ENCODE measurements around the gene STMND1. TPM values are rescaled to one million over a fixed set of nuclear protein-coding genes. Genes with fewer than 3 reads are reported as not detected.
A peak's percentile ranks its signal among the peaks of the same experiment; 100 is the strongest.

Gene STMND1
- total RNA-seq, 8 experiments from 2014 or later: 0.05 to 0.62 (median 0.23) TPM; not detected in 2

- Histone ChIP-seq H3K4me1 (replicated peaks in 1 of 2) (peaks cover 0 to 5% of the 10 kb centered on the region in 2 donors), H3K4me3 (peak overlapping the region; percentile 23 to 42 (median 32)), H3K27ac (no peak overlapping the region)
- WGBS, 10 experiments: 0 to 63% (median 26%) methylated on average over 4 to 20 of the region's 23 CpGs; no CpG with 5 or more reads in 1 of the 10 experiments
- peak in 2 of 8 experiments; percentile 6 to 7 for ATAC-seq (replicated peaks in 6 of 8)
- in situ Hi-C loops (cut with MboI; ENCODE audit: low pct_unique_long_range_greater_than_20kb in 2 of 9, low sequenced_read_pairs in 9 of 9, unreplicated experiment in 9 of 9): no loop called here
Observed at GRCh38 chr6:17102258-17102870, 514 bp downstream of the STMND1 start.

GRCh38 chr6:17103715-17104114 is 1.9 kb downstream of the STMND1 start:
- Histone ChIP-seq H3K27ac (no peak overlapping the region), H3K4me3 (no peak overlapping the region), H3K4me1 (replicated peaks in 1 of 2) (peaks cover 0 to 5% of the 10 kb centered on the region in 2 donors)
- in situ Hi-C loops (cut with MboI; ENCODE audit: low pct_unique_long_range_greater_than_20kb in 2 of 9, low sequenced_read_pairs in 9 of 9, unreplicated experiment in 9 of 9): no loop called here
- WGBS, 10 experiments: 20 to 92% (median 67%) methylated on average over 2 to 6 of the region's 8 CpGs; no CpG with 5 or more reads in 2 of the 10 experiments
- ATAC-seq (replicated peaks in 6 of 8): no peak

GRCh38 chr6:17107863-17108262 is 6.0 kb downstream of the STMND1 start:
- ATAC-seq (replicated peaks in 6 of 8): no peak
- H3K4me3 ChIP-seq: no peak overlapping the region
- no peak overlapping the region for H3K27ac ChIP-seq
- in situ Hi-C loops (cut with MboI; ENCODE audit: low pct_unique_long_range_greater_than_20kb in 2 of 9, low sequenced_read_pairs in 9 of 9, unreplicated experiment in 9 of 9): no loop called here
- H3K4me1 ChIP-seq (replicated peaks in 1 of 2): no peaks in the 10 kb centered on the region

GRCh38 chr6:17115251-17116116 is 13.6 kb downstream of the STMND1 start:
- 18 to 98% (median 50%) methylated on average over 1 to 5 of the region's 5 CpGs; no CpG with 5 or more reads in 1 of the 10 experiments for WGBS, 10 experiments
- no peaks in the 10 kb centered on the region for H3K4me1 ChIP-seq (replicated peaks in 1 of 2)
- H3K4me3 ChIP-seq: no peak overlapping the region
- no peak overlapping the region for H3K27ac ChIP-seq
- peak in 6 of 8 experiments; percentile 51 to 98 (median 84) for ATAC-seq (replicated peaks in 6 of 8)
- in situ Hi-C loops (cut with MboI; ENCODE audit: low pct_unique_long_range_greater_than_20kb in 2 of 9, low sequenced_read_pairs in 9 of 9, unreplicated experiment in 9 of 9): no loop called here

DNA sequence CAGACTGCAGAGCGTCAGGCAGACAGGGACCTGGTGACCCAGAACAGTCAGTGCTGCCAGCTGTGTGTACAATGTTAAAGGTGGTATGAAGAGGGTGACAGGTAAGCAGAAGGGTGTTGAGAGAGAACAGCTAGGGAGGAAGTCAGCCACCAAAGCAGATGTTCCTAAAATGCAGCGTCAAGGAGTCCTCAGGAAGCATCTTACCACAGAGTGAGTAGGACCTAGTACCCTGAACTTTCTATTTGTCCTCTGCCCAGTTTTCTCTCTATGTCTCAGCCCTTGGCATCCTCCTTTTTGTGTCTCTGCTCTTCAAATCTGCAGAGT is 14.2 kb downstream of the STMND1 start:
- Histone ChIP-seq H3K27ac (no peak overlapping the region), H3K4me1 (replicated peaks in 1 of 2) (no peaks in the 10 kb centered on the region), H3K4me3 (no peak overlapping the region)
- WGBS, 10 experiments: 50 to 100% (median 88%) methylated on average over 1 to 2 of the region's 2 CpGs; no CpG with 5 or more reads in 4 of the 10 experiments
- in situ Hi-C loops (cut with MboI; ENCODE audit: low pct_unique_long_range_greater_than_20kb in 2 of 9, low sequenced_read_pairs in 9 of 9, unreplicated experiment in 9 of 9): no loop called here
- ATAC-seq (replicated peaks in 6 of 8): no peak

GRCh38 chr6:17120019-17120418 is 18.2 kb downstream of the STMND1 start:
- ATAC-seq (replicated peaks in 6 of 8): peak in 1 of 8 experiments; percentile 14
- WGBS, 10 experiments: 74 to 100% (median 91%) methylated on average over 2 to 6 of the region's 6 CpGs
- in situ Hi-C loops (cut with MboI; ENCODE audit: low pct_unique_long_range_greater_than_20kb in 2 of 9, low sequenced_read_pairs in 9 of 9, unreplicated experiment in 9 of 9): no loop called here
- Histone ChIP-seq H3K4me3 (no peak overlapping the region), H3K27ac (no peak overlapping the region), H3K4me1 (replicated peaks in 1 of 2) (no peaks in the 10 kb centered on the region)

DNA sequence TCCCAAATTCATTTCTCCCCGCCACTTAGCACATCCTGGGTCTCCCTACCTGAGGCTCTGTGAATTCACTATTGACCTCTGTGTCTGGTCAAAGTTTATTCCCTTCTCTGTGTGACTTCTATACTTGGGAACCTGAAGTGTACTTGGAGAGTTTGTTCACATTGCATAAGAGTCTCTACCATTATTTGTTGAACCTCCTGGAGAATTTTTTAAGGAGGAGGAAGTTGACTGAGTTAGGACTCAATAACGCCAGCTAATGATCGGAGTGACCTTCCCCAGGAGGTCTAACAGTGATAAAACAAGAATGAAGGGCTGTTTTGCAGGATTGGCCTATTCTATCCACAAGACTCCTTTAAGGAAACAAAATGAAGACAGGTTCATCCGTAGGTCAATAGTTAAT is 23.6 kb downstream of the STMND1 start:
- 29 to 84% (median 72%) methylated on average over 1 to 4 of the region's 4 CpGs; no CpG with 5 or more reads in 1 of the 10 experiments for WGBS, 10 experiments
- in situ Hi-C loops (cut with MboI; ENCODE audit: low pct_unique_long_range_greater_than_20kb in 2 of 9, low sequenced_read_pairs in 9 of 9, unreplicated experiment in 9 of 9): no loop called here
- ATAC-seq (replicated peaks in 6 of 8): no peak

DNA sequence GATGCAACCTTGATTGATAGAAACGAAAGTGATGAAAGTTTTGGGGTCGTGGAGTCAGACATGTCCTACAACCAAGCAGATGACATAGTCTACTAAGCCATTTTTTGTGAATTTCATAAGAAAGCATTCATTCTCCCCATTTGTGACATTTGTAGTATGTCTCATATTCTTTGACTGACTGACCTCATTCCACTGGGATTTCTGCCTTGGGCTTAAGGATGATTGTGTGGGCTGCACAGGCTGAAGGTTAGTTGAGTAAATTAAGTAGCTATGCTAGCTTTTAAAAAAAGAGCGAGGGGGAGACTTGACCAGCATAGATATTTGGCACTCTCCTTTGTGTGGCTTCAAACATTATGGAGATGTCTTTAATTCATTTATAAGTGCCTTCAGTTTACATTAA is 28.9 kb downstream of the STMND1 start:
- no peaks in the 10 kb centered on the region for H3K4me1 ChIP-seq (replicated peaks in 1 of 2)
- no peak for ATAC-seq (replicated peaks in 6 of 8)
- H3K27ac ChIP-seq: no peak overlapping the region
- 18 to 95% (median 71%) methylated on average over 1 to 3 of the region's 3 CpGs; no CpG with 5 or more reads in 2 of the 10 experiments for WGBS, 10 experiments
- H3K4me3 ChIP-seq: no peak overlapping the region
- in situ Hi-C loops (cut with MboI; ENCODE audit: low pct_unique_long_range_greater_than_20kb in 2 of 9, low sequenced_read_pairs in 9 of 9, unreplicated experiment in 9 of 9): no loop called here

More for the DNA sequence above, 23.6 kb downstream of the STMND1 start:
- no peak overlapping the region for H3K4me3 ChIP-seq
- H3K4me1 ChIP-seq (replicated peaks in 1 of 2): no peaks in the 10 kb centered on the region
- H3K27ac ChIP-seq: no peak overlapping the region

DNA sequence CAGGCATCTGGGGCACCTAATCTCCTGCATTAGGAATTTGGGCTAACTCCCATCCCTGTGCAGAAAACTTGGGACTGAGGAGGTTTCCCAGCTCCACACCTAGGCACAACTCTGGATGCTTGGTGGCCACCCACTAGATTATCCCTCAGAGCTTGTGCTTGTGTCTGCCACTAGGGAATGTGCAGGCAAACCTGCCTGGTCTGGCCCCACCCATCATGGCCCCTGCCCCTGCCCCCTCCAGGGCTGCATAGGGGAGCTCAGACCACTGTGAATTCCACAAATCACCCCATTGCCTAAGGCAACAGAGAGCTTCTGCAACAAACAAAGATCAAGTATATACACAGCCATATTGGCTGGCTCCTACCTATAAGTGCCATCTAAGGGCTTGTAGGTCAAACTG is 31.1 kb downstream of the STMND1 start:
- no peaks in the 10 kb centered on the region for H3K4me1 ChIP-seq (replicated peaks in 1 of 2)
- H3K27ac ChIP-seq: no peak overlapping the region
- no peak overlapping the region for H3K4me3 ChIP-seq
- ATAC-seq (replicated peaks in 6 of 8): no peak
- in situ Hi-C loops (cut with MboI; ENCODE audit: low pct_unique_long_range_greater_than_20kb in 2 of 9, low sequenced_read_pairs in 9 of 9, unreplicated experiment in 9 of 9): no loop called here

GRCh38 chr6:17138033-17138432 is 36.2 kb downstream of the STMND1 start:
- in situ Hi-C loops (cut with MboI; ENCODE audit: low pct_unique_long_range_greater_than_20kb in 2 of 9, low sequenced_read_pairs in 9 of 9, unreplicated experiment in 9 of 9): no loop called here
- ATAC-seq (replicated peaks in 6 of 8): no peak
- no peak overlapping the region for H3K27ac ChIP-seq
- no peaks in the 10 kb centered on the region for H3K4me1 ChIP-seq (replicated peaks in 1 of 2)
- no peak overlapping the region for H3K4me3 ChIP-seq
- WGBS, 10 experiments: 0 to 100% (median 44%) methylated on average over 1 to 2 of the region's 2 CpGs; no CpG with 5 or more reads in 2 of the 10 experiments

DNA sequence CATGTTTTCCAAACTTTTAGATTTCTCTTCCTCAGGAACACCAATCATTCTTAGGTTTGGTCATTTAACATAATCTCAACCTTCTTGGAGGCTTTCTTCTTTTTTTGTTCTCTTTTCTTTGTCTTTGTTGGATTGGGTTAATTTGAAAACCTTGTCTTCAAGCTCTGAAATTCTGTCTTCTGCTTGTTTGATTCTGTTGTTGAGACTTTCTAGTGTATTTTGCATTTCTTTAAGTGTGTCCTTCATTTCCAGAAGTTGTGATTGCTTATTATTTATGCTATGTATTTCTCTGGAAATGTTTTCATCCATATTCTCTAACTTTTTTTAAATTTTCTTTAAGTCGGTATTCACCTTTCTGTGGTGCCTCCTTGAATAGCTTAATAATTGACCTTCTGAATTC is 42.2 kb downstream of the STMND1 start:
- H3K4me1 ChIP-seq (replicated peaks in 1 of 2): no peaks in the 10 kb centered on the region
- ATAC-seq (replicated peaks in 6 of 8): no peak
- H3K4me3 ChIP-seq: no peak overlapping the region
- in situ Hi-C loops (cut with MboI; ENCODE audit: low pct_unique_long_range_greater_than_20kb in 2 of 9, low sequenced_read_pairs in 9 of 9, unreplicated experiment in 9 of 9): no loop called here
- H3K27ac ChIP-seq: no peak overlapping the region
- 45 to 100% (median 95%) methylated on average over 1 of the region's 1 CpG; no CpG with 5 or more reads in 2 of the 10 experiments for WGBS, 10 experiments

DNA sequence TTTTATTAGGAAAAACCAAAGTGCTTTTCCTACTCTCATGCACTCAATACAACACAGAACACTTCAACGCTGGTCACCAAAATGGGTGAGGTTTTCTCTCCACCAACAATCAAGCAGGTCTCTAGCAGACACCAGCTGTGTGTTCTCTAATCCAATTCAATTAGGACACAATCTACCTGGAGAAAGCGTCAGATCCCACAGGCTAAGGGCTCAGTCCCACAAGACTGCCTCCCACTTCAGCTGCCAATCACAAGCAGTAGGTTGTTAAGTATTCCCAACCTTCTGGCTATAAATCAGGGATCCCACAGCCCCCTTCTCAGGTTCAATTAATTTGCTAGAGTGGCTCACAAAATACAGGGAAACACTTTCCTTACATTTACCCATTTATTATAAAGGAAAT is 47.7 kb downstream of the STMND1 start:
- no peak for ATAC-seq (replicated peaks in 6 of 8)
- H3K4me3 ChIP-seq: no peak overlapping the region
- WGBS, 10 experiments: 0 to 100% (median 81%) methylated on average over 1 to 2 of the region's 2 CpGs; no CpG with 5 or more reads in 2 of the 10 experiments
- H3K4me1 ChIP-seq (replicated peaks in 1 of 2): peaks cover 0 to 3% of the 10 kb centered on the region in 2 donors
- in situ Hi-C loops (cut with MboI; ENCODE audit: low pct_unique_long_range_greater_than_20kb in 2 of 9, low sequenced_read_pairs in 9 of 9, unreplicated experiment in 9 of 9): no loop called here
- no peak overlapping the region for H3K27ac ChIP-seq

DNA sequence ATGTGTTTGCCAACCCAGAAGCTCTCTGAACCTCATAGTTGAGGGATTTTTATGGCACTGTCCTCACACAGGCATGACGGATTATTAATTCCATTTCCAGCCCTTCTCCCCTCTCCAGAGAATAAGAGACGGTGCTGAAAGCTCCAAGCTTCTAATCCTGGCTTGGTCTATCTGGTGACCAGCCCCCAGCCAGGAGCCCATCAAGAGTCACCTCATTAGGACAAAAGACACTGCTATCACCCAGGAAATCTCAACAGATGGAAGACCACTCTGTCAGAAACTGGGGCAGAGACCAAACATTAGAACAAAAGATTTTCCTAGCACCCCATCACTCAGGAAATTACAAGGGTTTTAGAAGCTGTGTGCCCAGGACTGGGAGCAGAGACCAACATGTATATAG is 48.2 kb downstream of the STMND1 start:
- WGBS, 10 experiments: 17 to 86% (median 56%) methylated on average over 1 to 2 of the region's 2 CpGs; no CpG with 5 or more reads in 3 of the 10 experiments
- in situ Hi-C loops (cut with MboI; ENCODE audit: low pct_unique_long_range_greater_than_20kb in 2 of 9, low sequenced_read_pairs in 9 of 9, unreplicated experiment in 9 of 9): loop anchor here (10.0 to 25.0 kb wide), 6 partner anchors 435 to 1162 kb away; partner anchors contain the start of gene NHLRC1 (in 1 of the 9)
- no peak overlapping the region for H3K27ac ChIP-seq
- no peak for ATAC-seq (replicated peaks in 6 of 8)
- H3K4me3 ChIP-seq: no peak overlapping the region
- peaks cover 0 to 3% of the 10 kb centered on the region in 2 donors for H3K4me1 ChIP-seq (replicated peaks in 1 of 2)

Measured in motor neuron (in vitro differentiated cells).